Measurements from ENCODE around the gene PIK3C2G.

PIK3C2G gene

DNA sequence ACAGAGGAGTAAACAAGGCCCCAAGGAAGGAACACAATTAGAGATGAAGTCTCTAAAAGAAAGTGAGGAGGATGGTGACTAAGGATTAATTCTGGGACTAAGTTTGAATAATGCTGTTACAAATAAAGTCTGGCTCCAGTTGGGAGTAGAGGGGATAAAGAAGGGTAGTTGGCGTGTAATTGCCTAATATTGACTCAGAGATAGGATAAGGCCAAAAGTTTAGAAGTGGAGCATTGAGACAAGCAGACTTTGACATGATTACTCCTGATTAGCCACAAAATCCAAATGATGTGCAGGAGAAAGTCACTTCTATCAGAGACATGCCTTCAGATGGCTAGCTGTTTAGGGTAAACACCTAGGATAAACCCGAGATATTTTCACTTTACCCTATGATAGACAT is 368.1 kb downstream of the PIK3C2G start:
- H3K4me1 ChIP-seq (ENCODE audit: control insufficient read depth in 1 of 2, insufficient read depth in 2 of 2, low read length in 2 of 2): no peaks in the 10 kb centered on the region
- no CpG with 5 or more reads among the region's 2 CpGs for WGBS (ENCODE audit: extremely low coverage, insufficient coverage, insufficient read length)
- H4K8ac ChIP-seq (ENCODE audit: low read depth, low read length): no peak overlapping the region

DNA sequence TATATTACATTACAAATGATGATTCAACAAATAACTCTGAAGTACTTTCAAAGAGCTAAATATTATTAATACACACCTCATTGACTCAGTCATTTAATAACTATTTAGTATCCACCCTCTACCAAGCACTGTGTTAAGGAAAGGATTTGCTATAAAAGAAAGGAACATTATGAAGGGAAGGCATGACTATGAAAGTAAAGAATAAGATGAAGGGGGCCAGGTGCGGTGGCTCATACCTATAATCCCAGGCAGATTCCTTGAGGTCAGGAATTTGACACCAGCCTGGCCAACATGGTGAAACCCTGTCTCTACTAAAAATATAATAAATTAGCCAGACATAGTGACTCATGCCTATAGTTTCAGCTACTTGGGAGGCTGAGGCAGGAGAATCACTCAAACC is 368.6 kb downstream of the PIK3C2G start:
- Histone ChIP-seq H3K4ac (ENCODE audit: low read depth, low read length) (no peak overlapping the region), H2AK5ac (ENCODE audit: low read length) (no peak overlapping the region), H3K36me3 (ENCODE audit: control insufficient read depth in 1 of 2, insufficient read depth in 2 of 2, low read length in 2 of 2) (no peaks in the 10 kb centered on the region), H3K18ac (ENCODE audit: low read length) (no peak overlapping the region), H4K12ac (ENCODE audit: low read depth, low read length) (no peak overlapping the region), H2BK12ac (ENCODE audit: low read length) (no peak overlapping the region), H3K4me3 (ENCODE audit: low read depth, low read length) (no peak overlapping the region), H3K27ac (ENCODE audit: low read depth, low read length) (no peak overlapping the region), H3K79me1 (ENCODE audit: low read length) (no peaks in the 10 kb centered on the region), H3K9ac (ENCODE audit: low read length) (no peak overlapping the region), H2BK5ac (ENCODE audit: low read depth, low read length, poor library complexity) (no peak overlapping the region), H3K4me2 (ENCODE audit: low read length) (no peak overlapping the region), H4K91ac (ENCODE audit: low read depth, low read length) (no peak overlapping the region), H3K14ac (ENCODE audit: low read length) (no peak overlapping the region), H3K23ac (ENCODE audit: low read length) (no peak overlapping the region), H3K4me1 (ENCODE audit: control insufficient read depth in 1 of 2, insufficient read depth in 2 of 2, low read length in 2 of 2) (no peaks in the 10 kb centered on the region), H3K79me2 (ENCODE audit: control insufficient read depth, insufficient read depth, low read length, poor library complexity) (no peaks in the 10 kb centered on the region), H3K9me3 (ENCODE audit: insufficient read depth, low read depth, low read length) (no peaks in the 10 kb centered on the region), H3K27me3 (ENCODE audit: insufficient read depth, low read length) (no peaks in the 10 kb centered on the region), H2BK120ac (ENCODE audit: insufficient read depth, low read length, poor library complexity) (no peak overlapping the region), H4K8ac (ENCODE audit: low read depth, low read length) (no peak overlapping the region), H2AFZ (ENCODE audit: insufficient read depth, low read length, poor library complexity) (no peak overlapping the region)
- DNase-seq: no peak
- no CpG with 5 or more reads among the region's 1 CpG for WGBS (ENCODE audit: extremely low coverage, insufficient coverage, insufficient read length)

More for the DNA sequence above, 368.1 kb downstream of the PIK3C2G start:
- H3K9ac ChIP-seq (ENCODE audit: low read length): no peak overlapping the region
- DNase-seq: no peak
- no peak overlapping the region for H2BK5ac ChIP-seq (ENCODE audit: low read depth, low read length, poor library complexity)
- H4K91ac ChIP-seq (ENCODE audit: low read depth, low read length): no peak overlapping the region
- H3K4me3 ChIP-seq (ENCODE audit: low read depth, low read length): no peak overlapping the region
- H3K36me3 ChIP-seq (ENCODE audit: control insufficient read depth in 1 of 2, insufficient read depth in 2 of 2, low read length in 2 of 2): no peaks in the 10 kb centered on the region
- no peak overlapping the region for H4K12ac ChIP-seq (ENCODE audit: low read depth, low read length)
- H3K23ac ChIP-seq (ENCODE audit: low read length): no peak overlapping the region
- H3K4me2 ChIP-seq (ENCODE audit: low read length): no peak overlapping the region
- no peak overlapping the region for H2BK12ac ChIP-seq (ENCODE audit: low read length)
- no peaks in the 10 kb centered on the region for H3K79me2 ChIP-seq (ENCODE audit: control insufficient read depth, insufficient read depth, low read length, poor library complexity)
- no peak overlapping the region for H3K14ac ChIP-seq (ENCODE audit: low read length)
- no peak overlapping the region for H3K4ac ChIP-seq (ENCODE audit: low read depth, low read length)
- no peak overlapping the region for H3K27ac ChIP-seq (ENCODE audit: low read depth, low read length)
- no peaks in the 10 kb centered on the region for H3K79me1 ChIP-seq (ENCODE audit: low read length)
- H2AFZ ChIP-seq (ENCODE audit: insufficient read depth, low read length, poor library complexity): no peak overlapping the region
- no peaks in the 10 kb centered on the region for H3K27me3 ChIP-seq (ENCODE audit: insufficient read depth, low read length)
- H3K9me3 ChIP-seq (ENCODE audit: insufficient read depth, low read depth, low read length): no peaks in the 10 kb centered on the region
- no peak overlapping the region for H2AK5ac ChIP-seq (ENCODE audit: low read length)
- H3K18ac ChIP-seq (ENCODE audit: low read length): no peak overlapping the region
- H2BK120ac ChIP-seq (ENCODE audit: insufficient read depth, low read length, poor library complexity): no peak overlapping the region

DNA sequence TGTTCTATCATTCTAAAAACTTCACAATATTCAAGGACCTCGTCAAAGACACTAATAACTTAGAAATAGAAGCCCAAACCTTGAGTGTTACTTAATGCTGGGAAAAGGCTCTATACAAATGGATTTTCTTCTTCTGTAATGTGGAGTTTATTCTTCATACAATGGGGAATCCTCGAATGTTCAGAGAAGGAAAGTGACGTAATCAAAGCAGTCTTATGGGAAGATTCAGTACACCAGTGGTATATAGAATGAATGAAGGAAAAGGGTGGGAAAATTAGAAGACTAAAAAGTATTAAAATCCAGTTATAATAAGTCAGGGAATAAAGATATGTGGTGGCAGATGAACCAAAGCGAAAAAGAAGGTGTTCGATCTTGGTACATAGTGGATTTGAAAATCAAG is 370.0 kb downstream of the PIK3C2G start:
- Histone ChIP-seq H3K14ac (ENCODE audit: low read length) (no peak overlapping the region), H3K4ac (ENCODE audit: low read depth, low read length) (no peak overlapping the region), H3K18ac (ENCODE audit: low read length) (no peak overlapping the region), H3K9ac (ENCODE audit: low read length) (no peak overlapping the region), H3K27ac (ENCODE audit: low read depth, low read length) (no peak overlapping the region), H3K27me3 (ENCODE audit: insufficient read depth, low read length) (no peaks in the 10 kb centered on the region), H3K9me3 (ENCODE audit: insufficient read depth, low read depth, low read length) (peaks cover 3% of the 10 kb centered on the region), H2AK5ac (ENCODE audit: low read length) (no peak overlapping the region), H3K79me1 (ENCODE audit: low read length) (no peaks in the 10 kb centered on the region), H3K4me2 (ENCODE audit: low read length) (no peak overlapping the region), H2BK12ac (ENCODE audit: low read length) (no peak overlapping the region), H4K91ac (ENCODE audit: low read depth, low read length) (no peak overlapping the region), H4K12ac (ENCODE audit: low read depth, low read length) (no peak overlapping the region), H2BK120ac (ENCODE audit: insufficient read depth, low read length, poor library complexity) (no peak overlapping the region), H2BK5ac (ENCODE audit: low read depth, low read length, poor library complexity) (no peak overlapping the region), H3K4me3 (ENCODE audit: low read depth, low read length) (no peak overlapping the region), H3K36me3 (ENCODE audit: control insufficient read depth in 1 of 2, insufficient read depth in 2 of 2, low read length in 2 of 2) (no peaks in the 10 kb centered on the region), H4K8ac (ENCODE audit: low read depth, low read length) (no peak overlapping the region), H3K4me1 (ENCODE audit: control insufficient read depth in 1 of 2, insufficient read depth in 2 of 2, low read length in 2 of 2) (no peaks in the 10 kb centered on the region), H2AFZ (ENCODE audit: insufficient read depth, low read length, poor library complexity) (no peak overlapping the region), H3K79me2 (ENCODE audit: control insufficient read depth, insufficient read depth, low read length, poor library complexity) (no peaks in the 10 kb centered on the region), H3K23ac (ENCODE audit: low read length) (no peak overlapping the region)
- WGBS (ENCODE audit: extremely low coverage, insufficient coverage, insufficient read length): no CpG with 5 or more reads among the region's 5 CpGs
- no peak for DNase-seq

DNA sequence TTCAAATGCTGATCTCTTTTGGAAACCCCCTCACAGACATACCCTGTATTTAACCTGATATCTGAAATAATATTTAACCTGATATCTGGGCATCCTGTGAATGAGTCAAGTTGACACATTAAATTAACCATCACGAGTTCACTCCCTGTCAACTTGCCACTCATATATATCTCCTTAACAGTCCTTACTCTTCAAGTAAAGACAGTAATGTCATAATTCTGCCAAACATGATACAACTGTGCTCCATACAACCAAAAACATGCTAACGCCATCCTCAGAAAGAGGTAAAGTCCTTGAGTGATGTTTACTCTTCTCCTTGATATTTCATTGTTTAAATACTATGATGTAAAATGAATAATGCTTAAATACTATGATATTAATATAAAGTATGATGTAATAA is 371.5 kb downstream of the PIK3C2G start:
- H3K4me2 ChIP-seq (ENCODE audit: low read length): no peak overlapping the region
- H4K91ac ChIP-seq (ENCODE audit: low read depth, low read length): no peak overlapping the region
- DNase-seq: no peak
- no peaks in the 10 kb centered on the region for H3K27me3 ChIP-seq (ENCODE audit: insufficient read depth, low read length)
- no peak overlapping the region for H2AFZ ChIP-seq (ENCODE audit: insufficient read depth, low read length, poor library complexity)
- no peaks in the 10 kb centered on the region for H3K79me1 ChIP-seq (ENCODE audit: low read length)
- H3K4me1 ChIP-seq (ENCODE audit: control insufficient read depth in 1 of 2, insufficient read depth in 2 of 2, low read length in 2 of 2): no peaks in the 10 kb centered on the region
- H3K79me2 ChIP-seq (ENCODE audit: control insufficient read depth, insufficient read depth, low read length, poor library complexity): no peaks in the 10 kb centered on the region
- H3K4ac ChIP-seq (ENCODE audit: low read depth, low read length): no peak overlapping the region
- no peak overlapping the region for H3K23ac ChIP-seq (ENCODE audit: low read length)
- H4K12ac ChIP-seq (ENCODE audit: low read depth, low read length): no peak overlapping the region
- no peak overlapping the region for H2BK120ac ChIP-seq (ENCODE audit: insufficient read depth, low read length, poor library complexity)
- no peak overlapping the region for H3K9ac ChIP-seq (ENCODE audit: low read length)
- no peak overlapping the region for H2BK12ac ChIP-seq (ENCODE audit: low read length)
- no peak overlapping the region for H2AK5ac ChIP-seq (ENCODE audit: low read length)
- H3K4me3 ChIP-seq (ENCODE audit: low read depth, low read length): no peak overlapping the region
- no peaks in the 10 kb centered on the region for H3K36me3 ChIP-seq (ENCODE audit: control insufficient read depth in 1 of 2, insufficient read depth in 2 of 2, low read length in 2 of 2)
- peaks cover 3% of the 10 kb centered on the region for H3K9me3 ChIP-seq (ENCODE audit: insufficient read depth, low read depth, low read length)
- no peak overlapping the region for H4K8ac ChIP-seq (ENCODE audit: low read depth, low read length)
- no peak overlapping the region for H2BK5ac ChIP-seq (ENCODE audit: low read depth, low read length, poor library complexity)
- H3K27ac ChIP-seq (ENCODE audit: low read depth, low read length): no peak overlapping the region
- no peak overlapping the region for H3K14ac ChIP-seq (ENCODE audit: low read length)
- no peak overlapping the region for H3K18ac ChIP-seq (ENCODE audit: low read length)
- WGBS (ENCODE audit: extremely low coverage, insufficient coverage, insufficient read length): no CpG with 5 or more reads among the region's 2 CpGs
